ENCODE results near the gene HLX.

HLX gene

GRCh38 chr1:220879076-220879508, at the start of gene HLX:
HLX (plus strand) TSS chr1:220879443; CDS start chr1:220879858, 415 bp downstream.
- Histone ChIP-seq H3K27ac (ENCODE audit: low read depth, low read length) (peak within 1 kb of the TSS; percentile 94), H3K9me3 (ENCODE audit: low read length) (no peaks in the 10 kb centered on the region), H3K9ac (ENCODE audit: low read length) (peak within 1 kb of the TSS; percentile 97), H3K27me3 (ENCODE audit: control insufficient read depth in 1 of 2, insufficient read depth in 2 of 2, low read length in 2 of 2) (no peaks in the 10 kb centered on the region), H3K36me3 (ENCODE audit: insufficient read depth, low read length) (peaks cover 27% of the 10 kb centered on the region), H3K4me1 (ENCODE audit: insufficient read depth, low read length) (peaks cover 48% of the 10 kb centered on the region), H3K4me3 (ENCODE audit: low read depth in 1 of 2, low read length in 2 of 2) (peak within 1 kb of the TSS; percentile 93 to 95)

GRCh38 chr1:220833436-220833835, 45.8 kb upstream of the HLX start:
- H3K9ac ChIP-seq (ENCODE audit: low read length) = no peak overlapping the region
- H3K36me3 ChIP-seq (ENCODE audit: insufficient read depth, low read length) = no peaks in the 10 kb centered on the region
- H3K4me3 ChIP-seq (ENCODE audit: low read depth in 1 of 2, low read length in 2 of 2) = no peak overlapping the region
- H3K9me3 ChIP-seq (ENCODE audit: low read length) = no peaks in the 10 kb centered on the region
- no peak overlapping the region for H3K27ac ChIP-seq (ENCODE audit: low read depth, low read length)
- H3K27me3 ChIP-seq (ENCODE audit: control insufficient read depth in 1 of 2, insufficient read depth in 2 of 2, low read length in 2 of 2) = no peaks in the 10 kb centered on the region
- H3K4me1 ChIP-seq (ENCODE audit: insufficient read depth, low read length) = peaks cover 32% of the 10 kb centered on the region

- Histone ChIP-seq H3K9me3 (ENCODE audit: low read length) (no peaks in the 10 kb centered on the region), H3K9ac (ENCODE audit: low read length) (no peak overlapping the region), H3K4me3 (ENCODE audit: low read depth in 1 of 2, low read length in 2 of 2) (no peak overlapping the region), H3K4me1 (ENCODE audit: insufficient read depth, low read length) (peaks cover 24% of the 10 kb centered on the region), H3K36me3 (ENCODE audit: insufficient read depth, low read length) (no peaks in the 10 kb centered on the region), H3K27me3 (ENCODE audit: control insufficient read depth in 1 of 2, insufficient read depth in 2 of 2, low read length in 2 of 2) (no peaks in the 10 kb centered on the region), H3K27ac (ENCODE audit: low read depth, low read length) (no peak overlapping the region)
Observed at GRCh38 chr1:220834155-220834870, 44.9 kb upstream of the HLX start.

- Histone ChIP-seq H3K27me3 (ENCODE audit: control insufficient read depth in 1 of 2, insufficient read depth in 2 of 2, low read length in 2 of 2) (no peaks in the 10 kb centered on the region), H3K4me3 (ENCODE audit: low read depth in 1 of 2, low read length in 2 of 2) (no peak overlapping the region), H3K36me3 (ENCODE audit: insufficient read depth, low read length) (no peaks in the 10 kb centered on the region), H3K9ac (ENCODE audit: low read length) (no peak overlapping the region), H3K4me1 (ENCODE audit: insufficient read depth, low read length) (peaks cover 22% of the 10 kb centered on the region), H3K27ac (ENCODE audit: low read depth, low read length) (no peak overlapping the region), H3K9me3 (ENCODE audit: low read length) (no peaks in the 10 kb centered on the region)
Observed at GRCh38 chr1:220838578-220838977, 40.7 kb upstream of the HLX start.

- no peak overlapping the region for H3K9ac ChIP-seq (ENCODE audit: low read length)
- H3K4me3 ChIP-seq (ENCODE audit: low read depth in 1 of 2, low read length in 2 of 2) = no peak overlapping the region
- peaks cover 21% of the 10 kb centered on the region for H3K4me1 ChIP-seq (ENCODE audit: insufficient read depth, low read length)
- H3K9me3 ChIP-seq (ENCODE audit: low read length) = no peaks in the 10 kb centered on the region
- H3K36me3 ChIP-seq (ENCODE audit: insufficient read depth, low read length) = no peaks in the 10 kb centered on the region
- no peak overlapping the region for H3K27ac ChIP-seq (ENCODE audit: low read depth, low read length)
- no peaks in the 10 kb centered on the region for H3K27me3 ChIP-seq (ENCODE audit: control insufficient read depth in 1 of 2, insufficient read depth in 2 of 2, low read length in 2 of 2)
Observed at GRCh38 chr1:220839474-220839873, 39.8 kb upstream of the HLX start.

- Histone ChIP-seq H3K27ac (ENCODE audit: low read depth, low read length) (no peak overlapping the region), H3K27me3 (ENCODE audit: control insufficient read depth in 1 of 2, insufficient read depth in 2 of 2, low read length in 2 of 2) (no peaks in the 10 kb centered on the region), H3K4me3 (ENCODE audit: low read depth in 1 of 2, low read length in 2 of 2) (no peak overlapping the region), H3K9ac (ENCODE audit: low read length) (no peak overlapping the region), H3K9me3 (ENCODE audit: low read length) (no peaks in the 10 kb centered on the region), H3K36me3 (ENCODE audit: insufficient read depth, low read length) (no peaks in the 10 kb centered on the region), H3K4me1 (ENCODE audit: insufficient read depth, low read length) (peaks cover 24% of the 10 kb centered on the region)
Observed at GRCh38 chr1:220841293-220841692, 38.0 kb upstream of the HLX start.

GRCh38 chr1:220843481-220844011, 35.7 kb upstream of the HLX start:
- peak overlapping the region; percentile 19 for H3K27ac ChIP-seq (ENCODE audit: low read depth, low read length)
- peaks cover 24% of the 10 kb centered on the region for H3K4me1 ChIP-seq (ENCODE audit: insufficient read depth, low read length)
- H3K9me3 ChIP-seq (ENCODE audit: low read length) = no peaks in the 10 kb centered on the region

GRCh38 chr1:220852408-220852807, 26.8 kb upstream of the HLX start:
- Histone ChIP-seq H3K4me1 (ENCODE audit: insufficient read depth, low read length) (no peaks in the 10 kb centered on the region), H3K27me3 (ENCODE audit: control insufficient read depth in 1 of 2, insufficient read depth in 2 of 2, low read length in 2 of 2) (no peaks in the 10 kb centered on the region), H3K36me3 (ENCODE audit: insufficient read depth, low read length) (no peaks in the 10 kb centered on the region), H3K9ac (ENCODE audit: low read length) (no peak overlapping the region), H3K4me3 (ENCODE audit: low read depth in 1 of 2, low read length in 2 of 2) (no peak overlapping the region), H3K27ac (ENCODE audit: low read depth, low read length) (no peak overlapping the region), H3K9me3 (ENCODE audit: low read length) (no peaks in the 10 kb centered on the region)

More at GRCh38 chr1:220843481-220844011, 35.7 kb upstream of the HLX start:
- H3K36me3 ChIP-seq (ENCODE audit: insufficient read depth, low read length) = no peaks in the 10 kb centered on the region
- H3K27me3 ChIP-seq (ENCODE audit: control insufficient read depth in 1 of 2, insufficient read depth in 2 of 2, low read length in 2 of 2) = no peaks in the 10 kb centered on the region
- H3K9ac ChIP-seq (ENCODE audit: low read length) = peak overlapping the region; percentile 14
- H3K4me3 ChIP-seq (ENCODE audit: low read depth in 1 of 2, low read length in 2 of 2) = peak overlapping the region in 1 of 2 donors; percentile 15

GRCh38 chr1:220872296-220872695, 6.9 kb upstream of the HLX start:
- no peaks in the 10 kb centered on the region for H3K9me3 ChIP-seq (ENCODE audit: low read length)
- H3K27me3 ChIP-seq (ENCODE audit: control insufficient read depth in 1 of 2, insufficient read depth in 2 of 2, low read length in 2 of 2) = no peaks in the 10 kb centered on the region
- H3K36me3 ChIP-seq (ENCODE audit: insufficient read depth, low read length) = no peaks in the 10 kb centered on the region
- peaks cover 37% of the 10 kb centered on the region for H3K4me1 ChIP-seq (ENCODE audit: insufficient read depth, low read length)
- H3K27ac ChIP-seq (ENCODE audit: low read depth, low read length) = no peak overlapping the region
- H3K4me3 ChIP-seq (ENCODE audit: low read depth in 1 of 2, low read length in 2 of 2) = no peak overlapping the region
- H3K9ac ChIP-seq (ENCODE audit: low read length) = no peak overlapping the region

- no peaks in the 10 kb centered on the region for H3K9me3 ChIP-seq (ENCODE audit: low read length)
- H3K27ac ChIP-seq (ENCODE audit: low read depth, low read length) = no peak overlapping the region
- H3K36me3 ChIP-seq (ENCODE audit: insufficient read depth, low read length) = no peaks in the 10 kb centered on the region
- H3K9ac ChIP-seq (ENCODE audit: low read length) = no peak overlapping the region
- H3K27me3 ChIP-seq (ENCODE audit: control insufficient read depth in 1 of 2, insufficient read depth in 2 of 2, low read length in 2 of 2) = no peaks in the 10 kb centered on the region
- H3K4me1 ChIP-seq (ENCODE audit: insufficient read depth, low read length) = peaks cover 44% of the 10 kb centered on the region
- H3K4me3 ChIP-seq (ENCODE audit: low read depth in 1 of 2, low read length in 2 of 2) = no peak overlapping the region
Observed at GRCh38 chr1:220873087-220873486, 6.2 kb upstream of the HLX start.

- no peaks in the 10 kb centered on the region for H3K27me3 ChIP-seq (ENCODE audit: control insufficient read depth in 1 of 2, insufficient read depth in 2 of 2, low read length in 2 of 2)
- no peak overlapping the region for H3K9ac ChIP-seq (ENCODE audit: low read length)
- no peaks in the 10 kb centered on the region for H3K9me3 ChIP-seq (ENCODE audit: low read length)
- peaks cover 44% of the 10 kb centered on the region for H3K4me1 ChIP-seq (ENCODE audit: insufficient read depth, low read length)
- no peak overlapping the region for H3K4me3 ChIP-seq (ENCODE audit: low read depth in 1 of 2, low read length in 2 of 2)
- H3K27ac ChIP-seq (ENCODE audit: low read depth, low read length) = peak overlapping the region; percentile 94
- no peaks in the 10 kb centered on the region for H3K36me3 ChIP-seq (ENCODE audit: insufficient read depth, low read length)
Observed at GRCh38 chr1:220873868-220874655, 5.2 kb upstream of the HLX start.
